G401 (cell line): ENCODE data around the gene MARCHF3. TPM values are rescaled to one million over a fixed set of nuclear protein-coding genes. Genes with fewer than 3 reads are reported as not detected.
"Not testable (repeated sequence)": the region's sequence is repeated elsewhere in the genome, so short reads cannot be mapped to it uniquely, and the experiment has no call there.

Experiments
- DNase-seq: peaks from one replicate; pipeline ENCODE4 v3.0.0-alpha.2; 2015; ENCODE audit warnings: low spot score
- in situ Hi-C: cut with HindIII; loops from 2 replicates; pipeline ENCODE4 v1.10.0; 2016; ENCODE audit warnings: low sequenced_read_pairs, mixed read lengths
- total RNA-seq: library from RNA; depleted of rRNA; stranded (reverse); fragments of >200 nt; shearing (Covaris generic); gene quantifications from 2 replicates; pipeline ENCODE4 v1.2.3, GENCODE V29; 2014

MARCHF3 gene
- total RNA-seq, 1 experiment from 2014 or later: not detected

- no peak for DNase-seq
- in situ Hi-C loops: no loop called here
Observed at GRCh38 chr5:126865299-126865698, 165.1 kb downstream of the MARCHF3 start.

- DNase-seq: no peak
- in situ Hi-C loops: no loop called here
Observed at GRCh38 chr5:126864042-126864688, 166.2 kb downstream of the MARCHF3 start.

DNA sequence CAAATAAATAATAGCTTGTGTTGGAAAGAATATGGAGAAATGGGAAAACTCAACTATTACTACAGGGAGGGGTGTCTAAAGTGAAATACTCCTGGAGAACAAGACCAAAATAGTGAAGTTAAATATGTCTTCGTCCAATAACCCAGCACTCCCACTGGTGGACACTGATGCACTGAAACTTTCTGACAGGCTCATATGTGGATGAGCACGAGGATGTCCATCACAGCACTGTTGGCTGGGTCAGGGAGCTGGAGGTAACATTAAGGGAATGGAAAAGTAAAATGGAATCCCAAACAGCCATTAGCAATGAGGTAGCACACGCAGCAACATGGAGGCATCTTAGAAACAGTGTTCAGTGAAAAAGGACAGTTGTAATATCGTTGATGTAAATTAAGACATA lies 167.0 kb downstream of the MARCHF3 start:
- no peak for DNase-seq
- in situ Hi-C loops: no loop called here

DNA sequence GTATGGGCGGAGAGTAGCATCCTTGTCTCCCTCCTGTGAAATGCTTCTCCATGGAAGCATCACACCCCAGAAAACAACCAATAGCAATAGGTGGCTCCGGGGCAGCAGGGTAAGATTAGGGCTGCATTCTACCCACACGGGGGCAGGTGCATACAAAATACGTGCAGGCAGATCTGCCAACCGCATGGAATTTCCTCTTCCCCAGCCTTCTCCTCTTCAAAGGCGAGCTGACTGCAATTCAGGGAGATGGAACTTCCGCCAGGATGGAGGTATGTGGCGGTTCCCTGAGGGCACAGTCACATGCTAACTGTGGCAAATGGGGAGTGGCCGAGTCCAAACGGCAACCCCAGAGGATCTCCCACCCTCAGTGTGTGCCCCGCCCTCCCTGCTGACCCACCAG lies 171.9 kb downstream of the MARCHF3 start:
- in situ Hi-C loops: no loop called here
- DNase-seq: no peak

- in situ Hi-C loops: no loop called here
- peak; percentile 52 for DNase-seq
Observed at GRCh38 chr5:126857472-126858410, 172.6 kb downstream of the MARCHF3 start.

GRCh38 chr5:126855266-126855665 lies 175.1 kb downstream of the MARCHF3 start:
- in situ Hi-C loops: no loop called here
- DNase-seq: no peak

GRCh38 chr5:126854526-126855110 lies 175.7 kb downstream of the MARCHF3 start:
- in situ Hi-C loops: no loop called here
- DNase-seq: no peak

DNA sequence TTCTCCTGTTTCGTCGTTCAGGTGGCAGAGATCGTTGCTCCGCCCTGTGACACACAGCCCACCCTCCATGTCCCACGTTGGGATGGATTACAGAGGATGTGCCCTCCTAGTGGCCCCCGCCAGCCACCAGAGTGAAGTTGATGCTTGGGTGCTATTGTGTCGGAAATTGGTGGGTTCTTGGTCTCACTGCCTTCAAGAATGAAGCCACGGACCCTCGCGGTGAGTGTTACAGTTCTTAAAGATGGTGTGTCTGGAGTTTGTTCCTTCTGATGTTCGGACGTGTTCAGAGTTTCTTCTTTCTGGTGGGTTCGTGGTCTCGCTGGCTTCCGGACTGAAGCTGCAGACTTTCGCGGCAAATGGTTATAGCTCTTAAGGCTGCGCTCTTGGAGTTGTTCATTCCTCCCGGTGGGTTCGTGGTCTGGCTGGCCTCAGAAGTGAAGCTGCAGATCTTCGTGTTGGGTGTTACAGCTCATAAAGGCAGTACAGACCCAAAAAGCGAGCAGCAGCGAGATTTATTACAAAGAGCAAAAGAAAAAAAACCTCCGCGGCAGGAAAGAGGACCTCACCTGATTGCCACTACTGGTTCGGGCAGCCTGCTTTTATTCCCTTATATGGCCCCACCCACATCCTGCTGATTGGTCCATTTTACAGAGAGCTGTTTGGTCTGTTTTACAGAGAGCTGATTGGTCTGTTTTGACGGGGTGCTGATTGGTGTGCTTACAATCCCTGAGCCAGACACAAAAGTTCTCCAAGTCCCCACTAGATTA lies 176.6 kb downstream of the MARCHF3 start:
- DNase-seq, in situ Hi-C loops: not testable (repeated sequence)

- DNase-seq: no peak
- in situ Hi-C loops: no loop called here
Observed at GRCh38 chr5:126852841-126853271, 177.5 kb downstream of the MARCHF3 start.

DNA sequence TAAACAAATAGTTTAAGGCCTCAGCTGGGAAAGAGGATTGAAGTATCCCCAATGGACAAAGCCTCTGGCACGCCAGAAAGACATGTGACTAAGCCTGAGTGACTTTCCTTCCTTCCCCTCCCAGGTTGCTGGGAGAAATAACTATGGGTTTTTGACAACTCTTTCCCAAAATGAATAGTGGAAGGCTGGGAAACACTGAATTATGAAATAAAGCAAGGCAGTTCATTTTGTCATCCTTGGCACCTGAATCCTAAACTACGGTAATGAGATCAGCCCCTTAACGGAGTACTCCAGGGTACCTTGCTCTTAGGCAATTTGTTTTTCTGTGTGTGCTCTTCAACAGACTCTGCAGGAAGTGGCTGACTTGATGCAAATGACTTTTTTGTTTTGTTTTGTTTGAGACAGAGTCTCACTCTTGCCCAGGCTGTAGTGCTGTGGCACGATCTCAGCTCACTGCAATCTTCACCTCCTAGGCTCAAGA lies 178.2 kb downstream of the MARCHF3 start:
- no peak for DNase-seq
- in situ Hi-C loops: no loop called here

- in situ Hi-C loops: no loop called here
- no peak for DNase-seq
Observed at GRCh38 chr5:126851501-126852011, 178.8 kb downstream of the MARCHF3 start.

DNA sequence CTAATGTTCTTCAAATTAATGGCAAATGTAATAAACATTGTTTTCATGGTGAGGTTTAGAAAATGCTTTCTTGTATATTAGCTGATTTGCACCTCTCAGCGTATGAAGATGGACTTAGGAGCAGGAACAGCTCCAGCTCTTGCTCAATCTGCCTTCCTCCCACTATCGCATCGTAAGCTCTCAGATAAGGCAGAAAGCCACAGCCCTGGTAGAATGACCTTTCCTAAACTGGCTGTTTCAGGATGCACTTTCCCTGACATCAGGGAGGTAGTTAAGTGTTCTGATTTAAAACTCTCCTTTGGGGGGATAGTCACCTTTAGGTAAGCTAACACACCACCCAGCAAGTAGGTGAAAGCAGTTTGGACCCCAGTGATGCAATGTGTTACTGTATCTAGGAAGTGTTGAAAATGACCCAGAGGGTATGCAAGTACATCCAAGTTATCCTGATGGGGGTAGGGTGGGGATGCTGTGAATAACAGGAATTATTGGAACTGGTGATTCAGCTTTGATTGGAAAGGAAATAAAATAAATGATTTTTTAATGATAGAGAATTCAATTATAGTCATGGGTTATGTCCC lies 181.2 kb downstream of the MARCHF3 start:
- in situ Hi-C loops: no loop called here
- DNase-seq: no peak

DNA sequence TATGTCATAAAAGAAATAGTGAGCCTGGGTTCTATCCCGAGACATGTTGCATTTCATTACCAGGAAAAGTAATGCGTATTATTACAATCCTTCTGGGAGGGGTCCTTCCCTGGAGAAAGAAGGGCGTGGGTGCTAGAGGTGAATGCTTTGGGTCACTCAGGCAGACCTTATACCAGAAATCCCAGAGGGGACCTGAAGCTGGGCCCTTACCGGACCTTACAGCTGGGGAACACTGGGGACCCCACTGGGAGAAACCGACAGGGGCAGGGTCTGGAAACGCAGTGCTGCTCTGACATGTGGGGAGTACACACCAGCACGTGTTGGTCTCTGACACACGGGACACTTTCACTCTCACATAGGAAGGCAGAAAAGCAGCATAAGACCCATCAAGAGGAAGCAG lies 182.1 kb downstream of the MARCHF3 start:
- DNase-seq: no peak

GRCh38 chr5:126847826-126848251 lies 182.5 kb downstream of the MARCHF3 start:
- in situ Hi-C loops: no loop called here
- DNase-seq: no peak

More for the DNA sequence above, 182.1 kb downstream of the MARCHF3 start:
- in situ Hi-C loops: no loop called here

DNA sequence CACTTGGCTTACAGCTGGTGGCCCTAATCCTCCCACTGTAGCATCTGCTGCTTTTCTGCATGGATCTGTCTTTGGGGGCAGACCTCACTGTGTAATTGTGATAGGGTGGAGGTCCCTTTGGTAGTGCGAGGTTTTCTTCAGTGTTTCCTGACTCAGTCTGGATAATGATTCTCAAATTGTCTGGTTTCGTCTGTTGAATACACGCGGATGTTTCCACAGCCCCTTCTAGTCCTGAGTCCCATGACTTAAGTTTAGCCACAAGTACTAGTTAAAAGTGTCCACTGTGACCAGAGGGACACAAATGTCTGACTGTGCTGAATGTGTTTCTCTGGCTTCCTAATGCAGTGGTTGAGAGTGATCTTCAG lies 182.9 kb downstream of the MARCHF3 start:
- in situ Hi-C loops: no loop called here
- DNase-seq: no peak

DNA sequence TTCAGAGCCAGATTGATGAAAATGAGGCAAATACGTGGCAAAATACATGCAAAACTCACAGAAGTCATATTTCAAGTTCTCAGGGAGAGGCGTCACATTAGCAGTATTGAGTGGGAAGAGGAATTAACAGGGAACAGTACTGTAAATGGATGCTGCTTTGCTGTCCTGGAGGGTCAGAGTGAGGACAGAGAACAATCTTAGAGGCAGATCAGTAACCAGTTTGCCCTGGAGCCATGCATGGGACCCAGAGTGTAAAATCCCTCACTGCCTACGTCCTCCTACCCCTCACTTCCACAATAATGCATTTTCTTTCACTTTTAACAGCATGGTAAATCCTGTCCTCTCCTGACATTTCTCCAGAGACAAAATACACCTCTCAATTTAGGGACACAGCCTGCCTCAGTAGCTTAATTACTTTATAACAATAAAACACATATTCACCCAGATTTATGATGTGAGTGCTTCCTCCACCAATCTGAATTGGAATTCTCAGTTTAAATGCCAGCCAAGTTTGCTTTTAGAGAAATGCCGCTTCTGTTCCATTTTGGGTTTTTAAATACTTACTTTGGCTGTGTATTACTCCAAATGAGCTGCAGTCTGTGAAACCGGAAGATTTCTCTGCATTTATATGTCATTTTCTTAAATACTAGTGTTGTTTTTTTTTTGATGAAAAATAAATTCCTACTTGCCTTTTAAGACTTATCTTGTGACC lies 183.5 kb downstream of the MARCHF3 start:
- no peak for DNase-seq
- in situ Hi-C loops: no loop called here

DNA sequence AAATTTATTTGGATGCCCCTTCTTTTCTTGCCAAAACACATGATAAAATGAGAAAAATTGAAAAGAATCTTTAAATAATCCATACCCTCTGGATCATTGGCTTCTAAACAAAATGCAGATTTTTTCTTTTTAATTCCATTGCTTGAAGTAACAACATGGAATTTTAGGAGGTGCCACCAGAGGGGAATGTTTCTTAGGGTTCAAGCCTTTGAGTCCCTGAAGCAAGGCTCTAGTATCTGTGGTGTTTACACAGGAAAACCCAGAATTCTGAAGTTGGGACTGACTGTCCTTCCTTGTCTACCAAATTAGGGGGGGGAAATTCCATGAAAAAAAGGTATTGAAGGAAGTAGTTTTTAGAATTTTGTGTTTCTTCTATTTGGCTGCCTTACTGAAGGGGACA lies 184.0 kb downstream of the MARCHF3 start:
- in situ Hi-C loops: no loop called here

GRCh38 chr5:126845470-126846070 lies 184.8 kb downstream of the MARCHF3 start:
- in situ Hi-C loops, DNase-seq: not testable (repeated sequence)

More for the DNA sequence above, 184.0 kb downstream of the MARCHF3 start:
- DNase-seq: no peak
